Hematopoietic multipotent progenitor cell treated with erythropoietin and hydrocortisone succinate and interleukin-3 and kit ligand, for 8 days (in vitro differentiated cells): ENCODE measurements around the gene IZUMO2.
A peak's percentile ranks its signal among the peaks of the same experiment; 100 is the strongest.
"Not testable (repeated sequence)": the region's sequence is repeated elsewhere in the genome, so short reads cannot be mapped to it uniquely, and the experiment has no call there.

ENCODE experiments used
- DNase-seq: peaks from one replicate; pipeline ENCODE4 v3.0.0-alpha.2; 2015

Gene IZUMO2

DNA sequence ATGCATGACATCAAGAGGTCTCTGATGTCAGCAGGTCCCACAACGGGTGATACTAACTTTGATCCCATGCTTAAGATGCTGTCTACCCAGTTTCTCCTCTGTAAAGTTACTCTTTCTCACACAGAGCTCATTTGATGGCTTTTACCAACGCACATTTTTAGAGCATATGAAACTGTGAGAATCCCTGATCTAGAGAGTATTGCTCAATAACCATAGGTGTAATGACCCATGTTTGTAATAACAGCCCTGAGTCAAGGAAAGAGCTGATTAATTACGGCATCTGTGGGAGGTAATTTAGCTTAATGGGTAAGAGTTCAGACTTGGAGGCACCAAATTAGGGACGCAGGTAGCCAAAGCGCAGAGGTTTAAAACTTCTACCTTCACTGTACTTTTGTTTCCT lies 18.0 kb upstream of the IZUMO2 start:
- no peak for DNase-seq

DNA sequence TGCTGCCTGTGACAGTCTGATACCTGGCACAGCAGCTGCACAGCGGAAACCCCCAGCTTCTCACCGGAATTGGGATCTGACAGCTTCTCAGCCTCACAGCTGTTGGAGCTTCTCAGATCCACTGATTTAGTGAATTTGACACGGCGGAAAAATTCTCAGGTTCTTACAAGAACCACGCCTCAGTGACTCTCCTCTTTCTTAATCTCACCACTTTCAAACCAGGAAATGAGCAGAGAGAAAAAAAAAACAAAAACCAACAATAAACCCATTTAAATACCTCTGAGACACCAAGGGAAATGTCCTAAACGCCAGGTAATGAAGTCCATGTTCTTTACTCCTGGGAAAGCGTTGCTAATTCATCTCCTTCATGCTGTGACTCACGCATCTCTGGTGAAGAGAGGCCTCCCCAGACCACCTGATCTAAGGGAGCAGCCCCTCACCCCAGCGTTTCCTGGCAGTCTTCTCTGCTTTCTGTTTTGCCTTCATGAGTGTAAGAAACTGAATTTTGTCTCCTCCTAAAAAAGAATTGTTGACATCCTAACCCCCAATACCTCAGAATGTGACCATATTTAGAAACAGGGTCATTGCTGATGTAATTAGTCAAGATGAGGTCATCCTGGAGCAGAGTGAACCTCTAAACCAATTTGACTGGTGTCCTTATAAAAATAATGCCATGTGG lies 15.9 kb upstream of the IZUMO2 start:
- DNase-seq = no peak

DNA sequence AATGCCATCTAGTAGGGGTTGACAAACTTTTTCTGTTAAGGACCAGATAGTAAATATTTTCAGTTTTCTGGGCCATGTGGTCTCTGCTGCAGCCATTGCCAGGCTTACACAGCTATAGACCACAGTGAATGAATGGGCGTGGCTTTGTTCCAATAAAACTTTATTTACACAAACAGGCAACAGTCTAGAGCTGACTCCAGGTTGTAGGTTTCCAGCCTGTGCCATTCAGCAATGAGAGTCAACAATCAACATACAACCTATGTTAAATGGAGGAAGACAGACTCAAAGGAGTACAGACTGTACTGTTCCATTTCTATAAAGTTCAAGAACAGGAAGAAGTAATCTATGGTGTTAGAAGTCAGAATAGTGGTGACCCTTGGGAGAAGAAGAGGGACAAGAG lies 15.2 kb upstream of the IZUMO2 start:
- DNase-seq = no peak

DNA sequence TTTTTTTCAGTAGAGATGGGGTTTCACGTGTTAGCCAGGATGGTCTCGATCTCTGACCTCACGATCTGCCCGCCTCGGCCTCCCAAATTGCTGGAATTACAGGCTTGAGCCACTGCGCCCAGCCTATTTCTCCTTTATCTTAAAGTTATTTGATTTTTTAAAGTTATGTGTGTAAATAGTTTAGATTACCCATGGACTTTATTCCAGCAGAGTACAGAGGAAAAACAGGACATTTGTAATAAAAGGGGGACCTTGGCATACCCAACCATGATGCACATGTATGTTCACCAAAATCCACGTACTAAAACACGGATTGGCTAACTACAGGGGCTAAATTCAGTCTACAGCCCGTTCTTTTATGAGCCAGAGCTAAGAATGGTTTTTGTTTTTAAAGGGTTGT lies 13.7 kb upstream of the IZUMO2 start:
- DNase-seq = no peak

DNA sequence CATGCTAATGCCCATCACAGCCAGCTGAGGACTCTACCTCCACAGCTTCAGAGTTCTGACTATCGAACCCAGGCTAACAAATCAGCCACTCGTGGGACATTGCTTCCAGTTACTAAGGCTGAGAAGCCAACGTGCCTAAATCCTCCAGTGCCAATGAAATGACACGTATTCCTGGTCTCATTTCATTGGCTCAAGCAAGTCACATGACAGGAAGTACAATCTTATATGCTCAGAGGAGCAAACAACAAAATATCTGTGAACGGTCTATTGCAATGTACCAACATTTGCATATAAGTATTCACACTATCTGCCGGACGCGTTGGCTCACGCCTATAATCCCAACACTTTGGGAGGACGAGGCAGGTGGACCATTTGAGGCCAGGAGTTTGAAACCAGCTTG lies 12.8 kb upstream of the IZUMO2 start:
- no peak for DNase-seq

DNA sequence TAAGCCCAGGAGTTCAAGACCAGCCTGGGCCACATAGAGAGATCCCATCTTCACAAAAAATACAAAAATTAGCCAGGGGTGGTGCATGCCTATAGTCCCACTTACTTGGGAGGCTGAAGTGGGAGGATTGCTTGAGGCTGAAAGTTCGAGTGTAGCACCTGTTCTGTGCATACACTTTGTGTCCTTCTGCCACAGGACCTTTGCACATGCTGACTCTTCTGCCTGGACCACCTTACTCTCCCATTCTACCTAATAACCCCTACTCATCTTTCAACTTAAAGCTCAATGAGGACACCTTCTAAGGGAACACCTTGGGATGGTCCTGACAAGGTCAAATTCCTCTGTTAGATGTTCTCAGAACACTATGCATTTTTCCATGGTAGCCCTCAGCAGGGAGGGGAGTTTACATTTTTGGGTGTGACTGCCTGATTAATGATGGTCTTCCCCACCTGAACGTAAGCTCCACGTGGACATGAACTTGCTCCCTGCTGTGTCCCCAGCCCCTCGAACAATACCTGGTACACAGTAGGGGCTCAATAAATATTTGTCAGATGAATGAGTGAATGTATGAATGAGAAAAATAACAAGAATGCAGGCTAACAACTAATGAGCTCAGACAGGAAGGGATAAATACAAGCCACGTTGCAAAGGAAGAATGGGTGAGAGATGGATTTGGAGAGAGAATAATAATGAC lies 11.2 kb upstream of the IZUMO2 start:
- no peak for DNase-seq

DNA sequence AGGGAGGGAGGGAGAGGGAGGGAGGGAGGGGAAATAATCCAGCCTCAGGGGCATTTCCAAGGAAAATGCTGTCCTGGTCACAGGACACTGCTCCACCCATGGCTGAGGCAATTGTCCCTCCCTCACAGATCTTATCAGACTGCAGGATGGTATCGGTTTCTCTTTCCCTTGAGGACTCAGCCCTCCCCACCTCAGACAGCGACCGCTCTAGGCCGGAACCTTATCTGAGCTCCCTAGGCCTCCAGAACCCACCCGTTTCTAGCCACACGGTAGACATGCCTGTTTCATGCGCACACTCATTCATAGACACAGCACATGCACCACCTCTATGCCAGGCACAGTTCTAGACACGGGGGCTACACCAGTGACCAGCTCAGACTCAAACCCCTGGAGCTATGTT lies 10.0 kb upstream of the IZUMO2 start:
- DNase-seq = no peak

DNA sequence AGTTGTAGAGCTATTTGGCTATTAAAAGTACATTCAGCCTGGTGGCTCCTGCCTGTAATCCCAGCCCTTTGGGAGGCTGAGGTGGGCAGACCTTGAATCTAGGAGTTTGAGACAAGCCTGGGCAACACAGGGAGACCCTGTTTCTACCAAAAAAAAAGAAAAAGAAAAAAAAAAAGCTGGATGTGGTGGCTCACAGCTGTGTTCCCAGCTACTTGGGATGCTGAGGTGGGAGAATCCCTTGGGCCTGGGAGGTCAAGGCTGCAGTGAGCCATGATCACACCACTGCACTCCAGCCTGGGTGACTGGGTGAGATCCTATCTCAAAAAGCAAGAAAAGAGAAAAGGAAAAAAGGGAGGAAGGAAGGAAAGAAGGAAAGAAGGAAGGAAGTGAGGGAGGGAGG lies 9.6 kb upstream of the IZUMO2 start:
- no peak for DNase-seq

DNA sequence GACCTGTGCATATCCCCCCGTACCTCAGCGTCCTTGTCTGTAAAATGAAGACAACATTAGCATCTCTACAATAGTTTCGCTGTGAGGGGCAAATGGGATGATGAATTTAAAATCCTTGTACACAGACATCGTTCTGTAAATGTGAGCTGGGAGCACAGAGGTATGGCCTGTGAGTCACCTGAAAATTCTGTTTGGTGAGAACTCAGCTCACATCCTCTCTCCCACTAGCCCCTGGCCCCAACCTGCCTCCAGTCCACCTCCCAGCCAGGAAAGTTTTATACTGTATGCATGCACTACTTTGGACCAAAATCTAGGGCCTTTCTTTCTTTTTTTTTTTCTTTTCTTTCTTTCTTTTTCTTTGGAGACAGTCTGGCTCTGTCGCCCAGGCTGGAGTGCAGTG lies 8.7 kb upstream of the IZUMO2 start:
- DNase-seq = no peak

DNA sequence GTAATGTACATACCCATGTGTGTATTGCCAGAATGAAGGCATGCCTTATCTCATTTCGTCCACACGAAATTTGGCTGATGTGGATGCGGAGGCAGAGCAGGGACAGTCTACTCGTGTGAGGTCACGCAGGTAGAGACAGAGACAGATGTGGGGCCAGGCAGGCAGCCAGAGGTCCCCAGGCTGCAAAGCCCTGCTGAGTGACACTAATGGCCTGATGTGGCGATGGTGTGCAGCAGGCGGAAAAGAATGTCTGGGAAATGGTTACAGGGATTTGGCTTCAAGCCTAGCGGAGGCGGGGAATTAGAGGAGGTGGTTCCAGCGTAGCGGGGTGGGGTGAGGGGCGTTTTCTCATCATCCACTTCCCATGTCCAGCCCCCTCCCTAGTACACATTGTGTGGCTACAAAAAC lies 4.2 kb upstream of the IZUMO2 start:
- no peak for DNase-seq

DNA sequence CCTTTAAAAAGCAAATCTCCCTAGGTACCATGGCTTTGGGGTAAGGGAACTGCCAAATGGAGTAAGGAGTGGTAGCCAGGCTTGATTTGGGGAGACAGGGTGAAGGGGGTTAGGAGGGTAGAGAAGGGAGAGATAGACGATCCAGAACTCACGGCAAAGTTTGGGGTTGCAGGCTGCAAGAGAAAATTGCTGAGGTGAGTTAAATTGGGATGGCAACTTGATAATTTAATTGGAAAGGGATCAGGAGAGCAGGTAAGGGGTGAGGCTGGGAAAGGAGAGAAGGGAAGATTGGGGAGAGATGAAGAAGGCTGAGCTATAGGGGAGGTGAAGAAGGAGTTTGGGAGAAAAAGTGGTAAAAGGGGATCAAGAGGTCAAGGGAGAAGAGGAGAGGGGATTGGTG lies 4.0 kb downstream of the IZUMO2 start:
- no peak for DNase-seq

DNA sequence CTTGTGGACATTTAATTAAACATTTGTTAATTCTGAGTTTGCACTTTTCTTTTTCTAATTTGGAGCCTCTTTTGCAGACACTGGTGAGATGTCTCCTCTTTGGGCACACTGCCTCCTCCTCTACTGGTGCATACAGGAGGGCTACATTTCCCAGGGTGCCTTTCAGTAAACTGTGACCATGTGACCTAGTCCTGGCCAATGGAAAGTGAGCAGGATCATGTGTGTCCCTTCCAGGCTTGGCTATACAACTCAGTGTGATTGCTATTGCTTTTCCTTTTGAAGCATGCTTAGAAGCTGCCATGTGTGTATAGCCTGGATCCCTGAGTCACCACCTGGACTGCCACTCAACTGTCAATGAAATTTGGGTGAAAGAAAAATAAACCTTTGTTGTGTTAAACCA lies 4.5 kb downstream of the IZUMO2 start:
- no peak for DNase-seq

DNA sequence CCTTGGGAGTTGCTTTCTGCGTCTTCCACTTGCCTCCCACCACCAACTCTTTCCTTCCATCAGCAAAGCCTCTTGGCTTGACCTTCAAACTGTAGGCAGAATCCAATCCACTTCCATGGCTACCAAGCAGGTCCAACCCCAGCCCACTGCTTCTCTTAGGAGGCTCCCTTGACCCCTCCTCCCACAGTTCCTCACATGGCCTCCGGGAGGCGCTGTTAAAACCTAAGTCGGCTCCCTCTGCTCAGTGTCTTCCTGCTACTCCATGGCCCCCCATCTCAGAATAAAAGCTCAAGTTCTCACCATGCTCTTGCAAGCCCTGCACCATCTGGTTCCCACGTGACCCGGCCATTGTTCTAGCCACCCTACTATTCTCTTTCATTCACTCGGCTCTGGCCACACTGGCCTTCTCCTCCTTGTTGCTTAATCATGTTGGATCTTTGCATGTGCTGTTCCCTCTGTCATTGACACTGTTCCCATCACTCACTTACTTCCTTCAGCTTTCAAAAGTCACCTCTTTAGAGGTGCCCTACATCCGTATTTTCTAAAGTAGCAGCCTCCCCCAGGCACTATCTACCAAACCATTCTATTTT lies 7.5 kb downstream of the IZUMO2 start:
- DNase-seq = no peak

DNA sequence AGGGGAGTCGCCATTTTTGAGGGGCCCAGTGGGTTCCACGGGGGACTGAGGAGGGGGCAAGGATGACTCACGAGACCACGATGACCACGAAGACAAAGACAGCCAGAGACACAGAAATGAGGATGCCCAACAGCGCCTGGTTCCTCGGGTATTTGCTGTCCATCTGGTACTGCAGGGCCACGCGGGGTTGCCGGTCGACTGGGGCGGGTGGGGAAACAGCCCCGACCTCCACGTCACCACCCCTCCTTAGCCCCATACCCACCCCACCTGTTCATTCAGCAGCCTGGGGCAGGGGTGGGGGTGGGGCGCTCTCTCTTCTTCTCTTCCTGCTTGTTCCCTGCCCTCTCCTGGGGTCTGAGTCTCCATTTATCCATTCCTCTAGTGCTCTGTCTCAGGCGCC lies 8.6 kb downstream of the IZUMO2 start:
- no peak for DNase-seq

DNA sequence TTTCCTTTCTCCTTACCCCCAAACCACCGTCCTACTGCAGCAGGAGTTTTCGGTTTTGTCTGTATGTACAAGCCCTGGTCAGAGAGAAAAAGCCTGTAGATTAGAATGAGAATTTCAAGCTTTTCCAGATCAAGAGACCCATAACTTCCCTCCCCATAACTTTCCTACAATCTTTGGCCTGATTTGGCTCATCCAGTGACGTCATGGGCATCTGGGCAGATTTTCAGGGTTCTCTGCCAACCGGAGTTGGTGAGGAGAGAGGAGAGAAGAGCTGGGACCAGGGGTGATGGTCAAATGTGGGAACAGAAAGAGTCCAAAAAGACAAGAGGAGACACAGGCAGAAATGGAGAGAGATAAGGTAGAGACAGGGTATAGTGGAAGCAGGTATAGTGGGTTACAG lies 10.5 kb downstream of the IZUMO2 start:
- no peak for DNase-seq

DNA sequence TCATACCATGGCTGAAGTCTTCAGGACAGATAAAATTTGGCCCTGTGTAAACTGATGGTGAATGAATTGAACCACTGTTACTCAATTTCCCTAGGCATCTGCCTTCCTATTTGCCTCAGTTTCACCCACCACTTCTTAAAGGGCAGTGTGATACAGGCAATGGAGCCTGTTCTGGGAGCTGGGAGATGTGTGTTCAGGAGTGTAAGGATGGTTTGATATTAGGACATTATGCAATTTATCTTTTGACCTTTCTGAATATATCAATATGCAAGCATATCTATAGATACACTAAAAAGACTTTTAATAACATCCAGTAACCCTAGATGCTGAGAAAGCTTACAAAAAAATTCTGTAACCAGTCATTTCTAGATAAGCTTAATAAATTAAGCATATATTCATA lies 14.6 kb downstream of the IZUMO2 start:
- DNase-seq = no peak

DNA sequence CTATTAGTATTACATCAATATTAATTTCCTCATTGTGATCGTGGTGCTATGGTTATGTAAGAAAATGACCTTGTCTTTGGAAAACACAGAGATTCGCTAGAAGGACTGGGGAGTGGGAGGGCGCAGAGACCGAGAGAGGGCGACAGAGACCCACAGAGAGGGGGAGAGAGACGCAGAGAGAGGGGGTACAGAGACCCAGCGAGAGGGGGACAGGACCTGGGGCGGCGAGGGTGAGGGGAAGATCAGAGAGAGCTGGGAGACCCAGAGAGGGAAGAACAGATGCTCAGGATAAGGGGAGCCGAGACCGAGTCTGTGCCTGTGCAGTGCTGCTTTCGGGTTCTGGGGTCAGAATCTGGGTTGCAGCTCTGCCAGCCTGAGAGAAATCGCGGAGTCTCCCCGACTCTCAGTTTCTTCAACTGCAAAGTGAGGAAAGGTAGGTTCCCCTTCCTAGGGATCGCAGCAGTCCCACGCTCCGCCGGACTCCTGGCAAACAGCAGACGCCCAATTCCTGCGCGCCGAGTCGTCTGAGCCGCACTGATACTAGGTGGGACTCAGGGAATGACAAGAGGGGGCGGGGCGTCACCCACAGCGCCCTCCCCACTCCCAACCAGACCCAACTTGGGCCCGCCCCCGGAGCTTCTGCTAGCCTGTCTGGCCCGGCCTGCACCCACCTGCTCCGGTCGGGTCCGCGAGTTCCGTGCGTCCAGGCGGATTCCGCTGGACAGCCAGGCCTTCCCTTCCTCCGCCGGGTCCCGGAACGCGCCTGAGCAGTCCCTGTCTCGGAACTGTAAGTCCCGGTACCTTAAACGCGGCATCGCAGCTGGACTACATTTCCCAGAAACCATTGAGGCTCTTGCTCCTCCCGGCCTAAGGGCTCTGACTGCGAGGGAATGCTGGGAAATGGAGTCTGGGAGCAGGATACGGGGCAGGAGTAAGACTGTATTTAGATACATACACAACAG lies 15.3 kb downstream of the IZUMO2 start:
- DNase-seq = peak; percentile 81

DNA sequence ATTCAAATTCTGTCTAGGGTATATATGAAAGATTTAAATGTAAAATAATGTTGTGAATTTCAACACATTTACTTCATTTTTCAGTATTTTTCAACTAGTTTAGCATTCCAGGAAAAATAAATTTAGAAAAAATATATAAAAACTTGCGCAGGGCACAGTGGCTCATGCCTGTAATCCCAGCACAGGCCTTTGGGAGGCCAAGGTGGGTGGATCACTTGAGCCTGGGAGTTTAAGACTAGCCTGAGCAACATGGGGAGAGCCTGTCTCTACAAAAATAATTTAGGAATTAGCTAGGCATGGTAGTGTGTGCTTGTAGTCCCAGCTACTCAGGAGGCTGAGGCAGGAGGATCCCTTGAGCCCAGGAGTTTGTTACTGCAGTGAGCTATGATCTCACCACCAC lies 21.2 kb downstream of the IZUMO2 start:
- DNase-seq = not testable (repeated sequence)

DNA sequence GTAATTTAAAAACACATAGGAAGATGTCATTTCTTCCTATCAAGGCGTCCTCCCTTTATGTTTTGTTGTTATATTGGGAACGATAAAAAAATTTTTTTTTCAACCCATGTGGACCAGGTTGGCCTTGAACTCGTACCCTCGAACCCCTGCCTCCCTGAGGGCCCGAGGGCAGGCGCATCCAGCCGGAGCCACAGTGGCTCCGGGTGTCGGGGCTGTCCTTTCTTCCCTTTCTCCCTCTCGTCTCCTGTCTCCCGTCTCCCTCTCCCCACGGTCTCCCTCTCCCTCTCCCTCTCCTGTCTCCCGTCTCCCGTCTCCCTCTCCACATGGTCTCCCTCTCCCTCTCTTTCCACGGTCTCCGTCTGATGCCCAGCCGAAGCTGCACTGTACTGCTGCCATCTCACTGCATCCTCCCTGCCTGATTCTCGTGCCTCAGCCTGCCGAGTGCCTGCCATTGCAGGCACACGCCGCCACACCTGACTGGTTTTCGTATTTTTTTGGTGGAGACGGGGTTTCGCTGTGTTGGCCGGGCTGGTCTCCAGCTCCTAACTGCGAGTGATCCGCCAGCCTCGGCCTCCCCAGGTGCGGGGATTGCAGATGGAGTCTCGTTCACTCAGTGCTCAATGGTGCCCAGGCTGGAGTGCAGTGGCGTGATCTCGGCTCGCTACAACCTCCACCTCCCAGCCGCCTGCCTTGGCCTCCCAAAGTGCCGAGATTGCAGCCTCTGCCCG lies 22.8 kb downstream of the IZUMO2 start:
- DNase-seq = not testable (repeated sequence)

DNA sequence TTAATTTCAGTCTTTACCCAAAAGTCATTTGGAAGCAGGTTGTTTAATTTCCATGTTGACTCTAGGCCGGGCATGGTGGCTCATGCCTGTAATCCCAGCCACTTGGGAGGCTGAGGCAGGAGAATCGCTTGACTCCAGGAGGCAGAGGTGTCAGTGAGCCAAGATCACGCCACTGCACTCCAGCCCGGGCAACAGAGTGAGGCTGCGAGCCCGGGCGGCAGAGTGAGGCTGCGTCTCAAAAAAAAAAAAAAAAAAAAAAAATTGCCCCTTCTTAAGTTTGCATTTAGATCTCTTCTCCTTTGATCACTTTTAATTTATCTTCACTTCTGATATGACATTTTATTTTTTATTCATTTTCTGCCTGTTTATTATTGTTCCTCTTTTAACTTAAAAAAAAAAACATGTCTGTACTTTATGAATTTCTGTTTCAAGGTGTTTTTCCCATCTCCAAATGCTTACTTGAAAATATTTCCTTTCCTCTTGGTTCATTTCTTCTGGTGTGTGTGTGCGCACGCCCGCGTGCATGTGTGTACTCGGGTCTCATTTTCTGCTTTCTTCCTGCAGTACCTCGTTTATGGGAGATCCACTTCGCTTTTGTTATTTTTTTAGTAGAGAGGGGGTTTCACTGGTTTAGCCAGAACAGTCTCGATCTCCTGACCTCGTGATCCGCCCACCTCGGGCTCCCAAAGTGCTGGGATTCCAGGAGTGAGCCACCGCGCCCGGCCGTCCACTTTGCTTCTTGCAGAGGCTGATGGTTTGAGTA lies 26.3 kb downstream of the IZUMO2 start:
- not testable (repeated sequence) for DNase-seq

DNA sequence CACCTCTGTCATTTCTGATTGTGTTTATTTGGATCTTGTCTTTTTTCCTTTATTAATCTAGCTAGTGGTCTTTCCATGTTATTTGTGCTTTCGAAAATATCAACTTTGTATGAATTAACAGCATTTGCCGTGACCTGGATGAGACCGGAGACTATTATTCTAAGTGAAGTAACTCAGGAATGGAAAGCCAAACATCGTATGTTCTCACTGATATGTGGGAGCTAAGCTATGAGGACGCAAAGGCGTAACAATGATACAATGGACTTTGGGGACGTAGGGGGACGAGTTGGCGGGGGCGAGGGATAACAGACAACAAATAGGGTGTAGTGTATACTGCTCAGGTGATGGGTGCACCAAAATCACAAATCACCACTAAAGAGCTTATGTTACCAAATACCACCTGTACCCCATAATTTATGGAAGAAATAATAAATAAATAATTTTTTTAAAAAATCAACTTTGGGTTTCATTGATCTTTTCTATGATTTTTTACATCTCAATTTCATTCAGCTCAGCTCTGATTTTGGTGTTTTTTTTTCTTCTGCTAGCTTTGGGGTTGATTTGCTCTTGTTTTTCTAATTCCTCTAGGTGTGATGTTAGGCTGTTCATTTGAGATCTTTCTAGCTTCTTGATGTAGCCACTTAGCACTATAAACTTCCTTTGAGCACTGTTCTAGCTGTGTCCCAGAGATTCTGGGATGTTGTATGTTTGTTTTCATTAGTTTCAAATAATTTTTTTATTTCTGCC lies 27.1 kb downstream of the IZUMO2 start:
- not testable (repeated sequence) for DNase-seq
